Mesothelial cell of epicardium (in vitro differentiated cells): Measurements from ENCODE around the gene CLEC2A. TPM values are rescaled to one million over a fixed set of nuclear protein-coding genes. Genes with fewer than 3 reads are reported as not detected.
A peak's percentile ranks its signal among the peaks of the same experiment; 100 is the strongest.

Source experiments
- DNase-seq, 2 experiments: peaks; one replicate each; pipeline ENCODE4 v3.0.0; 2021; ENCODE audit warnings: low spot score in 2 of 2; ENCODE audit not compliant: unreplicated experiment in 2 of 2
- H3K27ac Mint-ChIP-seq: 2 replicates; pipeline ENCODE4 v1.8.0; 2021; ENCODE audit warnings: mixed read lengths
- H3K27me3 Mint-ChIP-seq: 2 replicates; pipeline ENCODE4 v1.8.0; 2021; ENCODE audit warnings: low read depth, mixed read lengths
- H3K36me3 Mint-ChIP-seq: 2 replicates; pipeline ENCODE4 v1.8.0; 2021; ENCODE audit warnings: mixed read lengths
- H3K4me1 Mint-ChIP-seq: 2 replicates; pipeline ENCODE4 v1.8.0; 2021; ENCODE audit warnings: mixed read lengths
- H3K4me3 Mint-ChIP-seq: 2 replicates; pipeline ENCODE4 v1.8.0; 2021; ENCODE audit warnings: mild to moderate bottlenecking, moderate library complexity, mixed read lengths
- H3K9me3 Mint-ChIP-seq: 2 replicates; pipeline ENCODE4 v1.8.0; 2021; ENCODE audit warnings: mixed read lengths
- CTCF ChIP-seq: fragments of 200-600 bp; sonication (generic); IDR thresholded peaks from one replicate; pipeline ENCODE4 v1.5.0; 2021; ENCODE audit warnings: antibody characterized with exemption; ENCODE audit not compliant: unreplicated experiment
- total RNA-seq: library from RNA; stranded (reverse); gene quantifications from 3 replicates; pipeline ENCODE4 v1.2.1, GENCODE V29; 2021

The CLEC2A gene
- total RNA-seq, 1 donor from 2014 or later, result 0.29 TPM

- Mint-ChIP-seq H3K9me3 (peaks cover 26% of the 10 kb centered on the region), H3K27me3 (no peaks in the 10 kb centered on the region), H3K36me3 (no peaks in the 10 kb centered on the region), H3K27ac (no peak overlapping the region), H3K4me1 (no peaks in the 10 kb centered on the region), H3K4me3 (no peak overlapping the region)
- DNase-seq, result no peak
- no peak for TF ChIP-seq CTCF
These were observed 12.7 kb downstream of the CLEC2A start for GRCh38 chr12:9919443-9919842.

- H3K27ac Mint-ChIP-seq, result no peak overlapping the region
These were observed 20.5 kb downstream of the CLEC2A start for GRCh38 chr12:9911708-9912107.

GRCh38 chr12:9910716-9911421, 21.3 kb downstream of the CLEC2A start:
- H3K27me3 Mint-ChIP-seq, result no peaks in the 10 kb centered on the region
- peaks cover 55% of the 10 kb centered on the region for H3K9me3 Mint-ChIP-seq
- no peak for DNase-seq
- peaks cover 6% of the 10 kb centered on the region for H3K36me3 Mint-ChIP-seq
- no peak for TF ChIP-seq CTCF
- peak overlapping the region; percentile 14 for H3K27ac Mint-ChIP-seq
- no peak overlapping the region for H3K4me3 Mint-ChIP-seq
- H3K4me1 Mint-ChIP-seq, result no peaks in the 10 kb centered on the region

More at GRCh38 chr12:9911708-9912107, 20.5 kb downstream of the CLEC2A start:
- no peak for DNase-seq
- Mint-ChIP-seq H3K36me3 (peaks cover 6% of the 10 kb centered on the region), H3K4me1 (no peaks in the 10 kb centered on the region), H3K27me3 (no peaks in the 10 kb centered on the region), H3K4me3 (no peak overlapping the region), H3K9me3 (peaks cover 52% of the 10 kb centered on the region)
- no peak for TF ChIP-seq CTCF

- no peaks in the 10 kb centered on the region for H3K27me3 Mint-ChIP-seq
- no peaks in the 10 kb centered on the region for H3K4me1 Mint-ChIP-seq
- no peak for DNase-seq
- H3K36me3 Mint-ChIP-seq, result peaks cover 6% of the 10 kb centered on the region
- no peak overlapping the region for H3K27ac Mint-ChIP-seq
- TF ChIP-seq CTCF, result no peak
- H3K9me3 Mint-ChIP-seq, result peaks cover 63% of the 10 kb centered on the region
- H3K4me3 Mint-ChIP-seq, result no peak overlapping the region
These were observed 22.4 kb downstream of the CLEC2A start for GRCh38 chr12:9909724-9910123.

- Mint-ChIP-seq H3K27me3 (no peaks in the 10 kb centered on the region), H3K36me3 (peaks cover 6% of the 10 kb centered on the region), H3K4me1 (no peaks in the 10 kb centered on the region), H3K4me3 (no peak overlapping the region), H3K27ac (no peak overlapping the region), H3K9me3 (peaks cover 68% of the 10 kb centered on the region)
- DNase-seq, result no peak
- TF ChIP-seq CTCF, result no peak
These were observed 23.8 kb downstream of the CLEC2A start for GRCh38 chr12:9908350-9908749.

GRCh38 chr12:9907769-9908168, 24.4 kb downstream of the CLEC2A start:
- DNase-seq, result no peak
- Mint-ChIP-seq H3K9me3 (peaks cover 72% of the 10 kb centered on the region), H3K4me3 (no peak overlapping the region), H3K27ac (no peak overlapping the region), H3K36me3 (peaks cover 4% of the 10 kb centered on the region), H3K27me3 (no peaks in the 10 kb centered on the region), H3K4me1 (no peaks in the 10 kb centered on the region)
- TF ChIP-seq CTCF, result no peak
